Fibroblast of the conjunctiva (primary cell): ENCODE measurements around the gene TAAR1.
"Not testable (repeated sequence)": the region's sequence is repeated elsewhere in the genome, so short reads cannot be mapped to it uniquely, and the experiment has no call there.

Experiments
- DNase-seq: peaks from one replicate; pipeline ENCODE4 v3.0.0-alpha.2; 2010; ENCODE audit warnings: low read depth

The TAAR1 gene

DNA sequence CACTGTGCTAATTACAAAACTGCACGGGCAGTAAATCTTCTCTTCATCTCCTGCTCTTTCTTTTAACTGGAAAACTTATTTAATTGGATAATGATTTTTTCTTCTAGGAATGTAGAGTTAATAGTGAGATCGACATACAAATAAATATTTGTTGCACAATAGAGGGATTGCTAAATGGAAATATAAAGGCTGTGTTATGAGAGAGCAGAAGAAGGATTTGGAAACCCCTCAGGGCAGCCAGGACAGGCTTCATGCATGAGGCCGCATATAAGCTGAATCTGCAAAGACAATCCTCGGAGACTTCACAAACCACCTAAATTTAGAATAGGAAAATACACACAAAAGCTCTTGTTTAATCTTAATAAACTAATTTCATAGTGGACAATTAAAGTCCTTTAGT, 2.9 kb upstream of the TAAR1 start:
- DNase-seq: no peak

DNA sequence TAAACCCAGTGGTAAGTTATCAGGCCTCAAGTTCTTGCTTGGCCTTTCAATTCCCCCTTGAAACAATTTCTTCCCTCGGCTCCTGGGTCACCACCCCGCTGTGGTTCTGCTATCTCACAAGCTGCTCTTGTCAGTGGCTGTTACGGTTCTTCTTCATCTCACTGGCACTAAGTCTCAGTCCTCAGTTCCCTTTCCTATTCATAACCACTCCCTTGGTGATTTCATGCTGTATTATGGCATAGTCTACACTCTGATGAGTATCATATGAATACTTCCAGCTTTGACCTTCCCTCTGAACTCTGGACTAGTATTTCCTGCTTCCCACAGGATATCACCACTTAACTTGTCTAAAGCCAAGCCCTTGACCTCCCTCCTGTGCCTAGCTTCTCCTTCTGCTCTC, 7.9 kb downstream of the TAAR1 start:
- DNase-seq: no peak

DNA sequence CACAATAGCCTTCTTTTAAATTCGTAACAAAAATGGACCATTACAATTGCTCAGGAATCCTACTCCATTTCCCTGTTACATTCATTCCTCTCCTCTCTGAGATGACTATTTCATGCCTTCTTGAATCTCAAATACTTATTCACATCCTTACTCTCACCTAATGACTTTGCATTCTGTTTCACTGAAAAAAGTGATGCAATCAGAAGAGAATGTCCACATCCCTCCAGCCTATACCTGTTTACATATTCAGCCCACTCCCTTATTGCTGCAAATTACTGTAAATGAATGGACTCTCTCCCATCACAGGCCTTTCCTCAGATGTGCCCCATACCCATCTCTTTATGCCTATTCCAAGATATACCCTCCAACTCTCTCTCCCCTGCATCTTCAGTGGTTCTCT, 8.6 kb downstream of the TAAR1 start:
- DNase-seq: no peak

DNA sequence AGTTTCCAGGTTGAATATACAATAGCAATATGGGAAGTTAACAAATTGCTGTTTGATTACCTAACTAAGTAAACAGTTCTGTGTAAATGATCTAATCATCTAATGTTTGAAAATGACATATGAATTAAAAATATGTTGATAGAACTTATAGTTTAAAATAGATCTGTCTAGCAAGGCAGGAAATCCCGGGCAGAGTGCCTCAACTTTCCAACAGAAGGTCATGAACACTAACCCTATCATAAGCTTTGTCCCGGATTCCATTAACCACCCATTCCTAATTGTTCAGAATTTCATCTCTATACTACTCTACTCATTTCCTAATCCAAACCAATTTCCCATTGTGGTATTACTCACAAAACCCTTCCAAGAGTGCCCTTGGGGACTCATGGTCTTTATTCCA, 10.2 kb downstream of the TAAR1 start:
- DNase-seq: no peak

DNA sequence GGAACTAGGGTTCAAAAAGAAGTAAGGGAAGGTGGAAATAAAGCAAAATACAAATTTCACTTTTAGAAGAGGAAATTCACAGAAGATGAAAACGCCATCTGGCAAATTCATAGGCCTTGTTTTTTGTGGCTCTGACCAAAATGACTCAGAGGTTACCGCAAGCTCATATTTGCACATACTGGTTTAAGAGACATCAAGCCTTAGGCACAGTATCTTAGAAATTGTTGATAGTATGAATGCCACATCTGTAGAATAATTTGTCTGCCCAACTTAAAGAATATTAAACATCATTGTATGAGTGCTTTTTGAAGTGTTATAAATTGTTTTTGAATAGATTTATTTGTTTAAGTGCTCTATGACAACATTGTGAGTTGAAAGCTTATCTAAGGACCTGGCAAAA, 10.6 kb downstream of the TAAR1 start:
- no peak for DNase-seq

DNA sequence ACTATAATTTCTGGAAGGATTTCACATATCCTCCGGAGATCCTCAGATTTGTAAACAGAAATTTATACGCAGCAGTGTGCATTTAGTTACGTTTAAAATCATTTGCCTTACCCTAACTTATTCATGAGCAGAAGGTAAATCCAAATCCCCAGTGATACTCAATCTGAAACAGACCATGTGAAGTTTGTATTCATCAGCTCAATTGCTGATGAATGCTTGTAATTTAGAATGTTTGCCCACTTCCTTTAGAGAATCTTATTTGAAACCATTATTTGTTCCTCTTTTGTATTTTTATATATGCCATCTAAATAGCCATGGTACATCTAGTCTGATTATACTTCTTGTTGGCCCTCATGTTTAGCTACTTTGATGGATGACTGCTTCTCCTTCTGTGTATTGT, 15.4 kb downstream of the TAAR1 start:
- DNase-seq: no peak

DNA sequence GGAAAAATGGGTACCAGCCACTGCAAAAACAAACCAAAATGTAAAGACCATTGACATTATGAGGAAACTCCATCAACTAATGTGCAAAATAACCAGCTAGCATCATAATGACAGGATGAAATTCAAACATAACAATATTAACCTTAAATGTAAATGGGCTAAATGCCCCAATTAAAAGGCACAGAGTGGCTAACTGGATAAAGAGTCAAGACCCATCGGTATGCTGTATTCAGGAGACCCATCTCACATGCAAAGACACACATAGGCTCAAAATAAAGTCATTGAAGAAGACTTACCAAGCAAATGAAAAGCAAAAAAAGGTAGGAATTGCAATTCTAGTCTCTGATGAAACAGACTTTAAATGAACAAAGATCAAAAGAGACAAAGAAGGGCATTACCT, 21.8 kb downstream of the TAAR1 start:
- DNase-seq: not testable (repeated sequence)

DNA sequence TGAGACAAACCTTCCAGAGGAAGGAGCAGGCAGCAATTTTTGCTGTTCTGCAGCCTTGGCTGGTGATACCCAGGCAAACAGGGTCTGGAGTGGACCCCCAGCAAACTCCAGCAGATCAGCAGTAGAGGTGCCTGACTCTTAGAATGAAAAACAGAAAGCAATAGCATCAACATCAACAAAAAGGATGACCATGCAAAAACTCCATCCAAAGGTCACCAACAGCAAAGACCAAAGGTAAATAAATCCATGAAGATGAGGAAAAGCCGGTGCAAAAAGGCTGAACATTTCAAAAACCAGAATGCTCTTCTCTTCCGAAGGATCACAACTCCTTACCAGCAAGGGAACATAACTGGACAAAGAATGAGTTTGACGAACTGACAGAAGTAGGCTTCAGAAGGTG, 23.1 kb downstream of the TAAR1 start:
- not testable (repeated sequence) for DNase-seq

DNA sequence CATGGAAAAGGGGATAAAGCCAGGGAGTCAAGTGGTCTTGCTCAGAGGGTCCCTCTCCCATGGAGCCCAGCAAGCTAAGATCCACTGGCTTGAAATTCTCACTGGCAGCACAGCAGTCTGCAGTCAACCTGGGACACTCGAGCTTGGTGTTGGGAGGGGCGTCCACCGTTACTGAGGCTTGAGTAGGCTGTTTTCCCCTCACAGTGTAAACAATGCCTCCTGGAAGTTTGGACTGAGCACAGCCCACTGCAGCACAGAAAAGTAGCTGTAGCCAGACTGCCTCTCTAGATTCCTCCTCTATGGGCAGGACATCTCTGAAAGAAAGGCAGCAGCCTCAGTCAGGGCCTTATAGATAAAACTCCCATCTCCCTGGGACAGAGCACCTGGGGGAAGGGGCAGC, 23.7 kb downstream of the TAAR1 start:
- DNase-seq: not testable (repeated sequence)

DNA sequence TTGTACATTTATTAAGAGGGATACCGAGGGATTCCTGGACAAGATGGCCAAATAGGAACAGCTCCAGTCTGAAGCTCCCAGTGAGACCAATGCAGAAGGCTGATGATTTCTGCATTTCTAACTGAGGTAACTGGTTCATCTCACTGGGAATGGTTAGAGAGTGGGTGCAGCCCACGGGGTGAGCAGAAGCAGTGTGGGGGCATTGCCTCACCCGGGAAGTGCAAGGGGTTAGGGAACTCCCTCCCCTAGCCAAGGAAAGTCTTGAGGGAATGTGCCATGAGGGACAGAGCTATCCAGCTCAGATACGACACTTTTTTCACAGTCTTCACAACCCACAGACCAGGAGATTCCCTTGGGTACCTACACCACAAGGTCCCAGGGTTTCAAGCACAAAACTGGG, 24.2 kb downstream of the TAAR1 start:
- DNase-seq: no peak

DNA sequence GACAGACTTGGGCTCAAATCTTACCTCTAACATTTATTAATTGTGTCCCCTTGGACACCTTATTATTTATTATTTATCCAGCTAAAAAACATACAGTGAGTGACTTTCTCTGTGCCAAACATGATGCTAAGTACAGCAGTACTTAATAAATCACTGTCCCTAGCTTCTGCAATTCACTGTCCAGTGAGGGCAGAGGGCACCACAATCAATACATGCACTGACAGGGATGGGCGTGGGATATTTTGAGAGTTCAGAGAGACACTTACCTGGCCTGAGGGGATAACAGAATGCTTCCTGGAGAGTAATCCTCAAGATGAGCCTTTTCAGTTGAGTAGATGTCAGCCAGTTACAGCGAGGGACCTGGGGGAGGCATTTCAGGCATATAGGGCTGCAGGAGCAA, 25.6 kb downstream of the TAAR1 start:
- DNase-seq: no peak

DNA sequence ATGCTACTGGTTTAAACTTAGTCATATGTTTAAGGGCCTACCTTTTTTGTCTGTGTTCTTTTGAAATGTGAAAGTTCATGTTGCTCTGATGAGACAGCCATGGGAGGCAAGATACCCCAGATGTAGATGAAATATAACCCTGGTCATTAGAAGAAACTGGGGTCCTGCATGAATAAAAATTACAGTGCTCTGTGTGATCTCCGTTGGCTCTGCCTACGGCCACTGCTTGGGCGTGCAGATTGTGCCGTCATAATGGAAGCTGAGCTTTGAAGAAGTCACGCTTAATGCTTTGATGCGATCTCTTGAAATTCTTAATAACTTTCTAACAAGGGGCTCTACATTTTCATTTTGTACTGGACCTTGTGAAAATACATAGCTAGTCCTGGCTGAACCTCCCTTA, 34.8 kb downstream of the TAAR1 start, which contains the start of gene TAAR2:
Gene TAAR2, minus strand, starts transcription at position 101 of the 400 bp plus-strand sequence. Its CDS starts 0 bp downstream, at position 101.
- DNase-seq: no peak

DNA sequence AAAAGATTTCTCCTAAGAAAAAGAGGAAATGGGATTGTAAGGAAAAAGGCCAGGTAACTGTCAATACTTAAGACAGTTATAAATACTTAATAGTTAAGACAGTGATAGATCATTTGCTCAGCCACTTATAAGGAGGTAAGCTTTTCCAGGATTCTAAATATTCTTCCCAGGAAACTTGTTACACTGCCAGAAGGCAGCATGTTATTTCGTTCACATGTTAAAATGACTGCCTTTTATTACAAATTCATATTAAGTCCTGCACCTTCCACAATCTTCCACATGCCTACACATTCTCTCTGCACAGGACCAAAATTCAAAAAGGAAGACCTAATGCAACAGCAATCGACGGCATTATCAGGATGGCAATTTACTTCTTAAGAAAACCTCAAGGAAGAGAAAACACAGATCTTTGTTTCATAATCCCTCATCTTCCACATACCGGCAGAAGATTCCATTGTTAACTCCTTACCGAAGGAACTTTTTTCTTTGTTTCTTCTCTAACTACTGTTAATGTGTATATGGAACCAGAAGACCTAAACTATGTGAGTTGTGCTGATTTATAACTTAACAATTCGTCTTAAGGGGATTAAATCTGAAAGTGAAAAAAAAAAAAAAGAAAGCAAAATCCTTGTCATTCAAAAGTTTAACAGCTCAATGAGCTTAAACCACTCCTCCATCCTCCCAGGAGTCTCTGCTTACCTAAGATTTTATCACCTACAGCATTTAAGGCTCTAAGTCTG, 35.7 kb downstream of the TAAR1 start:
- DNase-seq: no peak

DNA sequence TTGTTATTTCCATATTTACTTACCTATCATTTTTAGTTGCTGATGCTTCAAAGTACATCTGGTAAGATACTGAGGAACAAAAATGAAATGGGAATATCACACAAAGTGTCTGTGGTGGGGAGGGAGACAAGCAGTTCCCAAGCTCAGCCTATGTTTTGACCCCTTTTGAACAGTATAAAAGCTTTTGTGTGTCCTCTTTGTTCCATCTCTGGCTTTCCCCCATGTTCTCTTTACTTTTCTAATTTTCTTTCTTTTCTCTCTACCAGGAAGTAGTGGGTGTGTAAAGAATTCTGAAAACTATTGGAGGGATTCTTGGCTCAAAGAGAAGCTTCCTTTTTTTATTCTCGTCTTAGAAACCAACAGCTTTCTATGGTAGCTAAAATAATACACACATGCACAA, 42.3 kb downstream of the TAAR1 start:
- no peak for DNase-seq

DNA sequence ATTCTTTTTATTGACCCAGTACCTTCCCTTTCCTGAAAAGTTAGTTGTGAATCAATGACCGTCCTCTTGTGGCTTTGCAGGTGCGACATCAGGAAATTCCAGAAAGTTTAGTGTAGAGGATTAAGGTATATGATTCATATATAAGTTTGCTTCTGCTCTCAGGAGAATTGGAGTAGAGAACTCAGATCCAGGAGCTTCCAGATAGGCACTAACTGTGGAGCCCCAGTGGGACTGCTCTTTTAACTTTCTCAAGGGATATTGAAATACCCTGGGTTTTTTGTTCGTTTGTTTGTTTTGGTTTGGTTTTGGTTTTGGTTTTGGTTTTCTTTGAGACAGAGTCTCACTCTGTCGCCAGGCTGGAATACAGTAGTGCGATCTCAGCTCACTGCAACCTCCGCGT, 44.4 kb downstream of the TAAR1 start:
- no peak for DNase-seq

DNA sequence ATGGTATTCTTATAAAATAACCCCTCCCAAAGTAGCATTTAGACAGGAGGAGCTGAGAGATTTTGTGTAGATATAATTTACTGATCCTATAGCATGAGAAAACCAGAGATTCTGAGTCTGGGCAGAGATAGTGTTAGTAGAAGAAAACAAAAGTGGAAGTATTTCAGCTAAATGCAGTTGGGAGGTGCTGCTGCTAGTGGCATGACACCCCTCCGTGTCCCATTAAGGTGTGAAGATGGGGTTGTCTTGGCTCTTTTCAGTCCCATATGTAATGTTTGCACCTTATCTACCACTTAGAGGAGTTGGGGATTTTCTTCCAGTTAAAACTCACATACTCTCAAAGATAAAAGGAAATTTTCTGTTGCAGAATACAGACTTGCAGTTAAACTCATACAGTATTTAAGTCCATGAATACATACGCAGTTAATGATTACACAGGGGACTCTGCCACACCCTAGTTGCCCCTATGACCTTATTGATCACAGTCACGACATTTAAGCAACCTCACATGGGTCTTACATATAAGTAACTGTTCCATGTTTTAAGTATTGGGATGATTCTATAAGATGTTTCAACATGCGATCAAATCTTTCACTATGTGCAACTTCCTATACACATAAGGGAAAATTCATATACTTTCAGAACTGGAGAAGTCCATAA, 46.4 kb downstream of the TAAR1 start:
- DNase-seq: no peak

DNA sequence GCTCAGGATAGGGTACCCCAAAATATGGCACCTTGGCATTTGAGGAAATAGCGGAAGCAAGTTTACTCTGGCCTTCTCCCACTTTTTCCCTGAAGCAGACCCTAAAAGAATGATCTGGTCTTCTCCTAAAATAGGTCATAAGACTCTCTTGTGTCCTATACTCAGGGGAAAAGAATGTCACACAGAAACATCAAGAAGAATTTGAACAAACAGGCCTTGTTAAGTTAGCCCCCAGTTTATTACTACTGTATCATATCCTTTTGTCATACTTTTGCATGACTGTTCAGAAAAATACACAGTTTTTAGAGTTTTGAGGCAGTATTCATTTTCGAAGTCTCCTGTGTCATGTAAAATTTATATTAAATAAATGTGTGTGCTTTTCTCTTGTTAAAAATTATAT, 47.4 kb downstream of the TAAR1 start:
- DNase-seq: no peak

DNA sequence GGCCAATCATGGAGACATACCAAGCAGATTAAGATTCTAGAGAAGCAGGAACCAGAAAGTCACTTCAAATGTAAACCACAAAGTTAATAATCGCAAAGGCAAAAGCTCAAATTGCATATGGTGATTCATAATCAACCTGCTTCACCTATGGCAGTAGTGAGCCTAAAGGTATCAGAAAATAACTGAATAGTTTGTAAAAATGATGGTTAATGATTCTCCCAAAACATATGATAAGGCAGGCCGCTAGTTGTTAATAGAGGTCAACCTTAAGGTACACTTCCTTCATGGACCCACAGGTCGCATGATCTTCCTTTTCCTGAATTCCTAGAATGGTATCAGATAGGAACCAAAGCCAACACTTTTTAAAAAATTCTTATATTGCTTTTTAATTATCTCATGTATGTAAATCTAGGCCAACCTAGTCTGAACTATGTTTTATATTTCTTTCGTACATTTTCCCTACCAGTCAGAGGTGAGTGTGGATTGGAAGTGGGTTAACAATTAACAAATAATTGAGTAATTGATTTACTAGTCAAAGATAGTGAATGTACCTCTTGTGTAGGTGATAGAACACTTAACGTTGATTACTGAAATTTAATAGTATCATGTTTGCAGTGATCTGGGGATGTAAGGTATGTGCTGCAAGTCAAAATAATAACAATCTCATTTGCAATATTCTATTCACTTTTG, 51.3 kb downstream of the TAAR1 start:
- DNase-seq: no peak

DNA sequence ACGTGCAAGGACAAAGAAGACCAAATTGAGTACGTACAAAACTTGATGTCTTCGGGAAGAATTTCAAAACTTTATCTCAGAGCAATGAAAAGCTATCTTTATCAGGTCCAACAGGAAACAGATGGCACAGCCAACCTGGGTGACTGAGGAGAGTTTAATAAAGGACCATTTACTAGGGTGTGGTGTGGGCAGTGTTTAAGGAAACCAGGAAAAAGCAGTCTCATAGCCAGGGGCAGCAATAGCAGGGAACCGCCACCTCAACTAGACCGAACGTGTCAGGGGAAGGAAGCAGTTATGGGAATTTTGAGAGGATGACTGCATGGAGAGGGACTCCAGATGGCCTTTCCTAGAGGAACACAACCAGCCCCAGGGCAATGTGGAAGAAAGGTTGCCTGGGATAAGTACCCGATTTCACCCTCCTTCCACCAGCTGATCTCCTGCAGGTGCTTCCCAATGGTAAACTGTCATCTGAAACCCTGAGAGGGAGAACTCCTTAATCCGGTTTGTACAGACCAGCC, 54.3 kb downstream of the TAAR1 start:
- no peak for DNase-seq

DNA sequence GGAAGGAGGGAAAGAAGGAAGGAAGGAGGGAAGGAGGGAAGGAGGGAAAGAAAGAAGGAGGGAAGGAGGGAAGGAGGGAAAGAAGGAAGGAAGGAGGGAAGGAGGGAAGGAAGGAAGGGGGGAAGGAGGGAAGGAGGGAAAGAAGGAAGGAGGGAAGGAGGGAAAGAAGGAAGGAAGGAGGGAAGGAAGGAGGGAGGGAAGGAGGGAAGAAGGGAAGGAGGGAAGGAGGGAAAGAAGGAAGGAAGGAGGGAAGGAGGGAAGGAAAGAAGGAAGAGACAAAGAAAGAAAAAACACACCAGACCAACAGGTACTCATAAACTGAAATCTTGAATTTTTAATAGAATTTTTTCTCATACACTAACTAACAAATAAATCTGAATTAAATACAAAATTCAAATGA, 58.1 kb downstream of the TAAR1 start:
- DNase-seq: not testable (repeated sequence)

DNA sequence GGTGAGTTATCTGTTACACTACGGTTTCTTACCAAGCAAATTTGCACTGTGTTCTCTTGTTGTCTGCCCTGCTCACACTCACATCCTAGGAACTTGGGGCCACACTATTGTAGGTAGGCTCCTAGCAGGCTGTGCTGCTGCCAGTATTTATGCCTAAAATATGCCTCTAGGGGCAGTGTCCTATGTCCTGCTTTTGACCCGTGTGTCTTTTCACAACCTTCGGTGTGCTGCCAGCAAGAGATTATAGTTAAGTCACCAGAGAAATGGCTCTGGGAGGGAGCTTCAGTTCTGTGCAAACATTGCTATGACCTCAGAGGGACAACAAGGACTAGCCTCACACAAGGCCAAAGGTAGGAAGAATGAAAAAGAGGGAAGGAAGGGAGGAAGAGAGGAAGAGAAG, 60.5 kb downstream of the TAAR1 start:
- DNase-seq: no peak

DNA sequence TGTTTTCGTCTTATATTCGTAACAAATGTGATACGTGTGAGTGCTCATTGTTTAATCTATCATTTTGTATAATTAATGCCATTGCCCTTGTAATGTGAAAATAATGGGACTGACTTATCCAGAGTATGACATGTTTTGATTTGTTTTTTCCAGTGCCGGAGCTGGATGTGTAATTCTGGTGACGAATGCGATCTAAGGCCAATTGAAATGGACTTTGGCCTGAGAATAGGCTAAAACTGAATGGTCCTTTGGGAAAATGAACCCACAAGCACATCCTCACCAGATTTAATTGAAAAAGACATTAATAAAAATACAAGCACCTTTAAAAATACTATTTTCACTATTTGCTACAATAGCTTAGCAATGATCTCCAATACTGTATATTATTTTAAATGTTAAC, 62.8 kb downstream of the TAAR1 start:
- no peak for DNase-seq
